Measurements from ENCODE around the gene FAM149A. TPM values are rescaled to one million over a fixed set of nuclear protein-coding genes. Genes with fewer than 3 reads are reported as not detected.

FAM149A gene
- total RNA-seq, 1 donor from 2014 or later: 22.9 TPM

DNA sequence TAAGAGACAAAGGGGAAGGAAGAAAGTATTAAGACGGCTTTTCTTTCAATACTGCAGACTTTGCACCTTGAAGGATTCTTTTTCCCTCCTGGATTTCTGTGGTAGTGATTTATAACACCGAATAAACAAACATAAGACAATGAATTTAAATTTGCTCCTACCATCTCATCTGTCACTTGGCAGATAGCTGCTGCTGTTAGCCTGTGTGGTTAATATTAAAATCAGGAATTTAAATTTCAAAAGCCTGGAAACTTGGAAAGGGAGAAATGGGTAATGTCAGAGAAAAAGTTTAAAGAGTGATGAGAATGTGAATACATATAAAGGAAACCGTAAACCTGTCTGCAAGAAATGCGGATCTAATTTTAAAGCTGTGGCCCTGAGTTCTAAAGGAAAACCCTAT, 3.4 kb downstream of the FAM149A start:
- Histone ChIP-seq H3K36me3 (ENCODE audit: control insufficient read depth, insufficient read depth, low read length) (no peaks in the 10 kb centered on the region), H3K27me3 (ENCODE audit: control insufficient read depth, insufficient read depth, low read length) (no peaks in the 10 kb centered on the region), H3K4me3 (ENCODE audit: low read depth, low read length) (no peak overlapping the region)
- TF ChIP-seq CTCF (IDR thresholded peaks at IDR 0.05; ENCODE audit: insufficient read depth, low read length, poor library complexity, severe bottlenecking): no peak
- no peak for DNase-seq (ENCODE audit: low read depth)

DNA sequence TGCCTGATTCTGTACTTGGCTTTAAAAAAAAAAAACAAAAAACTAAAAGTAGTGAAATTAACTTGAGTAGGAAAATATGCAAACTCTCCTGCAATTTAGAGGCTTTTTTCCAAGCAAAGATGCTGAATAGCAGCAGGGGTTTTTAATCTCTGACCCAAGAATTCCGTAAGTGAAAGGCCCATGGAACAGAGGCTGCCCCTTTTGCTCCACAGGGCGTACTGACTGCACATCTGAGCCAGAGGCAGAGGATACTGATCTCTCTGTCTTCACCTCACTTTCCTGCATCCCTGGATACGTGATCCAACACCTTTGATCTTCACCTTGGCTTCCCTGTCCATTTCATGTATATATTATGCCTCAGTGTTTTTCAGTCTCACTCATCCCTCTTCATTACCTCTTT, 3.9 kb downstream of the FAM149A start:
- Histone ChIP-seq H3K27me3 (ENCODE audit: control insufficient read depth, insufficient read depth, low read length) (no peaks in the 10 kb centered on the region), H3K36me3 (ENCODE audit: control insufficient read depth, insufficient read depth, low read length) (no peaks in the 10 kb centered on the region)

DNA sequence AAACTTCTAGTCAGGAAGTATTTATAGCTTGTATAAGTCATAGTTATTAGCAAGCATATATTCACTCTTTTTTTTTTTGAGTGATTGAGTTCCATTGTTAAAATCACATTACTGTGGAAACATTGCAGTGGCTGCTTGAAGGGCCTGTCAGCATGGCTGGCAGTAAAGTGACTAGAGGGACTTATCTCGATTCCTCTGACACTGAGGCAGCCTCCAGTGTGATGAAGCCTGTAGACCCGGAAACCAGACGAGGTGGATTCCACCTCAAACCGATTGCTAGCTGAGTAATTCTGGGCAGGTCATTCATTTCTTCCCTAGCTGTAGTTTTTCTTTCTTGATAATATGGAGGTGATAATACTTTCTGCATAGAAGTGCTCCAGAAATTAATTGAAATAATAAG, 4.7 kb downstream of the FAM149A start:
- H3K27me3 ChIP-seq (ENCODE audit: control insufficient read depth, insufficient read depth, low read length): no peaks in the 10 kb centered on the region
- DNase-seq (ENCODE audit: low read depth): no peak
- H3K4me3 ChIP-seq (ENCODE audit: low read depth, low read length): no peak overlapping the region
- TF ChIP-seq CTCF (IDR thresholded peaks at IDR 0.05; ENCODE audit: insufficient read depth, low read length, poor library complexity, severe bottlenecking): no peak
- H3K36me3 ChIP-seq (ENCODE audit: control insufficient read depth, insufficient read depth, low read length): no peaks in the 10 kb centered on the region

More for the DNA sequence above, 3.9 kb downstream of the FAM149A start:
- no peak for TF ChIP-seq CTCF (IDR thresholded peaks at IDR 0.05; ENCODE audit: insufficient read depth, low read length, poor library complexity, severe bottlenecking)
- H3K4me3 ChIP-seq (ENCODE audit: low read depth, low read length): no peak overlapping the region
- DNase-seq (ENCODE audit: low read depth): no peak

DNA sequence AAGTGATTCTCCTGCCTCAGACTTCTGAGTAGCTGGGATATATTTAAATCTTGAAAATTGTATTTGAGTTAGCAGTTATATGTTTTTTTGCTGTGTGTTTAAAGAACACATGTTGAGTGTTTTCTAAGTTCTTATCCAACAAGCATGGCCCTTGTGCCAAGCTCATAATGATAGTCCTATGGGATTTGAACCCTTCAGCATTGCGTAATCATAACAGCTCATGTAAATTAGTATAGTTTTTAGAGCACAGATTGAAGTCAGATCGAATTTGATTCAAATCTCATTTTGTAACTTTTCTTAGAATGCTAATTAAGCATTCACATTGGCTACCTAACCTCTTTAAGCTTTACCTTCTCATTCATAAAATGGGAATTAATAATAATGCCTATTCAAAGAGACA, 12.2 kb downstream of the FAM149A start:
- no peaks in the 10 kb centered on the region for H3K27me3 ChIP-seq (ENCODE audit: control insufficient read depth, insufficient read depth, low read length)
- H3K4me3 ChIP-seq (ENCODE audit: low read depth, low read length): no peak overlapping the region
- DNase-seq (ENCODE audit: low read depth): no peak
- TF ChIP-seq CTCF (IDR thresholded peaks at IDR 0.05; ENCODE audit: insufficient read depth, low read length, poor library complexity, severe bottlenecking): no peak
- H3K36me3 ChIP-seq (ENCODE audit: control insufficient read depth, insufficient read depth, low read length): no peaks in the 10 kb centered on the region

DNA sequence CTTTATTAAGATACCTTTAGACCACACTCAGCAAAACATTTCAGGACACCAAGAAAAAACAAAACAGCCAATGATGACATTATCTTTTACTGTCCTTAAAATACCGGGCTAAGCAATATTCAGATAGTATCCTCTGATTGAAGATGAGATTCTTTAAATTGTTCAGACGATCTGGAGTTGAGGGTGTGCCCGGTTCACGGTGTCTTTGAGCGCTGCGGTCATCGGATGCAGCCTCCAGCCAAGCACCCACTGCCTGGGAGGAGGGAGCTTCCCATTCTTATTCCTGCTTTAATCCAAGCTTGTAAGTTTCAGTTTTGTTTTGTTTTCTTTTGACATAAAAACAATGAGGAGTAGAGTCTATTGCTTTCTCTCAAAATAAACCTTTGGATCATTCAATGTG, 14.1 kb downstream of the FAM149A start:
- no peak for DNase-seq (ENCODE audit: low read depth)
- TF ChIP-seq CTCF (IDR thresholded peaks at IDR 0.05; ENCODE audit: insufficient read depth, low read length, poor library complexity, severe bottlenecking): no peak
- no peak overlapping the region for H3K4me3 ChIP-seq (ENCODE audit: low read depth, low read length)
- H3K36me3 ChIP-seq (ENCODE audit: control insufficient read depth, insufficient read depth, low read length): no peaks in the 10 kb centered on the region
- no peaks in the 10 kb centered on the region for H3K27me3 ChIP-seq (ENCODE audit: control insufficient read depth, insufficient read depth, low read length)

GRCh38 chr4:186121057-186121456, 16.6 kb downstream of the FAM149A start:
- DNase-seq (ENCODE audit: low read depth): no peak
- no peak for TF ChIP-seq CTCF (IDR thresholded peaks at IDR 0.05; ENCODE audit: insufficient read depth, low read length, poor library complexity, severe bottlenecking)
- Histone ChIP-seq H3K36me3 (ENCODE audit: control insufficient read depth, insufficient read depth, low read length) (no peaks in the 10 kb centered on the region), H3K27me3 (ENCODE audit: control insufficient read depth, insufficient read depth, low read length) (no peaks in the 10 kb centered on the region), H3K4me3 (ENCODE audit: low read depth, low read length) (no peak overlapping the region)

All from kidney epithelial cell (primary cell).